A549 (cell line): ENCODE data around the gene DDN.

Experiments used
- BHLHE40 ChIP-seq: IDR thresholded peaks from 2 replicates; pipeline ENCODE4 v1.6.1; 2012; ENCODE audit warnings: low read depth, low read length, inconsistent platforms
- CHD2 ChIP-seq: fragments of 150-350 bp; IDR thresholded peaks from 2 replicates; pipeline ENCODE4 v1.6.1; 2014; ENCODE audit warnings: low read length; ENCODE audit not compliant: partially characterized antibody
- CTCF ChIP-seq: fragments of >200 bp; sonication (Bioruptor Twin); formaldehyde crosslinking; IDR thresholded peaks from 3 replicates; pipeline ENCODE4 v1.5.1; 2016
- KDM1A ChIP-seq: fragments of 200-600 bp; sonication (generic); IDR thresholded peaks from 2 replicates; pipeline ENCODE4 v1.6.1; 2016; ENCODE audit warnings: low read depth, mild to moderate bottlenecking
- POLR2A ChIP-seq: IDR thresholded peaks from 2 replicates; pipeline ENCODE4 v1.6.1; 2012; ENCODE audit warnings: mild to moderate bottlenecking, low read length
- RAD21 ChIP-seq, 2 experiments: fragments of >200 bp in 1 of 2; sonication (Bioruptor Twin) in 1 of 2; formaldehyde crosslinking in 1 of 2; IDR thresholded peaks in 1 of 2; conservative IDR thresholded peaks in 1 of 2; 2 replicates in 1 of 2; 3 replicates in 1 of 2; pipeline ENCODE4 v1.6.1; 2012 to 2018; ENCODE audit warnings: inconsistent platforms in 1 of 2
- SMC3 ChIP-seq: fragments of >200 bp; sonication (Bioruptor Twin); formaldehyde crosslinking; IDR thresholded peaks from 3 replicates; pipeline ENCODE4 v1.6.1; 2018; ENCODE audit warnings: inconsistent platforms

DNA sequence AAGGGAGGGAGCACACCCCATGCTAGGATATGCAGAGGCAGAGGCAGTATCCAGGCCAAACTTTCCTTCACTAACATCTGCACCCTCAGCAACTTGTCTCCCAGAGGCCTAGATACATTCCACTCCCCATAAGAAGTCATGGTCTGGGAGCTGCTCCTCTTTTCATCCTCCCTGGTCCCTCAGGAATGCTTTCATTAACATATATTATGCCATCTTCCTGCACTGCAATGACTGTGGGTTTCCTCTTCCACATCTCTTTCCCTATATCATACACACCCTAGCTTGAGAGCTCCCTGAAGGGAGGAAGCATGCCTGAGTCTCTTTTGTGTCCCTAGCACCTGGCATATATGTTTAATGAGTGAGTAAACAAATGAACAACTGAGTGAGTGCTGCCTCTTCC lies 8.6 kb downstream of the DDN start:
- TF ChIP-seq CTCF (no peak), SMC3 (no peak), KDM1A (no peak), BHLHE40 (no peak), POLR2A (no peak), CHD2 (no peak), RAD21 (conservative IDR thresholded peaks at IDR 0.05 in 1 of 2, IDR thresholded peaks at IDR 0.05 in 1 of 2) (no peak)
